ENCODE results near the gene LIX1. TPM values are rescaled to one million over a fixed set of nuclear protein-coding genes. Genes with fewer than 3 reads are reported as not detected.

LIX1 gene
- total and polyA plus RNA-seq, 2 of the 13 experiments (the other 11 are each of a cell fraction or from before 2014, with no cell fraction given), result not detected

DNA sequence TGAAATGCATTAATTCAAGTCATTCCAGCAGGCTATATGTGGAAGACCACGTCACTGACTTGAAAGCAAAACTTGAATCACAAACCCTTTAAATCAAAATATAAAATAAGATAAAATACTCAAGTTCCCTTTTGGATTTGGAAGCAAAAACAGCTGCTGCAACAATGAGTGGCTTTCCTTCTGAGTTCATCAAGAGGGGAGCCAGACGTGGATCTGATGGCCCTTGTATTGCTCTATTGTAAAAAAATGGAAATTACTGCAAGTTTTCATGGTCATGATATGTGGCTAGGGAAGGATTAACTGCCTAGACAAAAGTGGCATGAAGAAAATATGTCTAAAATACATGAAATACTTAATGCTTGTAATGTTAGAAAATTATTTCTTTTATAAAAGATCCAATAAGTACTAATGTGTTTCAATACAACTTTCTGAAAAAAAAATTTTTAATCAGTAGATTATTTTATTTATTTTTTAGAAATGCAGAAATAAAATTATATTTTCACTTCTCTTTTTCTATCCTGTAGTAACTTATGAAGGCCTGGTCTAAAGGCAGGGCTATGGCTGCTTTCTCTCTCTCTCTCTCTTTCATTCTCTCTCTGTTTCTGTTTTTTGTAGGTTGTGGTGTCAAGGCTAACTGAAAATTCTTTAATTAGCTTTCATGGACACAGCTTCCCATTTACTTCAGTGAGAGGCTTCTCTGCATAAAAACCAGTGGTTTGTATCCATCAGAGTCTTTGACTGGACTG, 24.0 kb downstream of the LIX1 start:
- Histone ChIP-seq H3K27ac (ENCODE audit: extremely low read length, insufficient read depth, low read length) (no peak overlapping the region), H3K4me1 (ENCODE audit: insufficient read depth, low read length) (no peaks in the 10 kb centered on the region), H3K4me2 (ENCODE audit: low read depth, low read length) (no peak overlapping the region), H3K27me3 (ENCODE audit: control insufficient read depth in 1 of 2, insufficient read depth in 2 of 2, low read length in 2 of 2) (no peaks in the 10 kb centered on the region; a peak in 1 of 5 replicates), H3K79me2 (ENCODE audit: insufficient read depth, low read length) (no peaks in the 10 kb centered on the region), H3K9ac (ENCODE audit: insufficient read depth, low read depth, low read length) (no peak overlapping the region), H2AFZ (ENCODE audit: low read length) (no peak overlapping the region), H3K4me3 (replicated peaks in 1 of 3; ENCODE audit: insufficient read depth in 1 of 3, low read depth in 2 of 3, low read length in 3 of 3) (no peak overlapping the region), H3K9me3 (ENCODE audit: low read length) (no peaks in the 10 kb centered on the region), H3K36me3 (replicated peaks in 1 of 2; ENCODE audit: control insufficient read depth in 1 of 2, insufficient read depth in 2 of 2, low read length in 2 of 2) (no peaks in the 10 kb centered on the region), H4K20me1 (ENCODE audit: insufficient read depth, low read length) (no peaks in the 10 kb centered on the region)
- POLR2A ChIA-PET, result no interaction called here
- DNase-seq (ENCODE audit: low spot score), result no peak
- no TSS peak for BruUV-seq (replicated peaks)
- WGBS (ENCODE audit: low lambda C conversion rate), result 3% methylated on average over 2 of the region's 2 CpGs
- CTCF ChIA-PET (ENCODE audit: low intra/inter-chr PET ratio, low total read pairs), result no interaction called here
- intact Hi-C loops (cut with micrococcal nuclease; ENCODE audit: unreplicated experiment), result no loop called here
- no peak for ATAC-seq
- in situ Hi-C loops (cut with HindIII; ENCODE audit: extremely low pct_ligation_motif_present, low pct_unique_long_range_greater_than_20kb), result no loop called here
- TF ChIP-seq CCDC6 (CRISPR knock-in tag; IDR thresholded peaks at IDR 0.05) (no peak), FOSL1 (CRISPR knock-in tag; IDR thresholded peaks at IDR 0.05; ENCODE audit: borderline replicate concordance) (no peak), SMAD3 (CRISPR knock-in tag; IDR thresholded peaks at IDR 0.05) (no peak), KLF16 (CRISPR knock-in tag; IDR thresholded peaks at IDR 0.05) (no peak), MEF2D (CRISPR knock-in tag; IDR thresholded peaks at IDR 0.05) (no peak)
- TF ChIP-seq, protein P1, sequence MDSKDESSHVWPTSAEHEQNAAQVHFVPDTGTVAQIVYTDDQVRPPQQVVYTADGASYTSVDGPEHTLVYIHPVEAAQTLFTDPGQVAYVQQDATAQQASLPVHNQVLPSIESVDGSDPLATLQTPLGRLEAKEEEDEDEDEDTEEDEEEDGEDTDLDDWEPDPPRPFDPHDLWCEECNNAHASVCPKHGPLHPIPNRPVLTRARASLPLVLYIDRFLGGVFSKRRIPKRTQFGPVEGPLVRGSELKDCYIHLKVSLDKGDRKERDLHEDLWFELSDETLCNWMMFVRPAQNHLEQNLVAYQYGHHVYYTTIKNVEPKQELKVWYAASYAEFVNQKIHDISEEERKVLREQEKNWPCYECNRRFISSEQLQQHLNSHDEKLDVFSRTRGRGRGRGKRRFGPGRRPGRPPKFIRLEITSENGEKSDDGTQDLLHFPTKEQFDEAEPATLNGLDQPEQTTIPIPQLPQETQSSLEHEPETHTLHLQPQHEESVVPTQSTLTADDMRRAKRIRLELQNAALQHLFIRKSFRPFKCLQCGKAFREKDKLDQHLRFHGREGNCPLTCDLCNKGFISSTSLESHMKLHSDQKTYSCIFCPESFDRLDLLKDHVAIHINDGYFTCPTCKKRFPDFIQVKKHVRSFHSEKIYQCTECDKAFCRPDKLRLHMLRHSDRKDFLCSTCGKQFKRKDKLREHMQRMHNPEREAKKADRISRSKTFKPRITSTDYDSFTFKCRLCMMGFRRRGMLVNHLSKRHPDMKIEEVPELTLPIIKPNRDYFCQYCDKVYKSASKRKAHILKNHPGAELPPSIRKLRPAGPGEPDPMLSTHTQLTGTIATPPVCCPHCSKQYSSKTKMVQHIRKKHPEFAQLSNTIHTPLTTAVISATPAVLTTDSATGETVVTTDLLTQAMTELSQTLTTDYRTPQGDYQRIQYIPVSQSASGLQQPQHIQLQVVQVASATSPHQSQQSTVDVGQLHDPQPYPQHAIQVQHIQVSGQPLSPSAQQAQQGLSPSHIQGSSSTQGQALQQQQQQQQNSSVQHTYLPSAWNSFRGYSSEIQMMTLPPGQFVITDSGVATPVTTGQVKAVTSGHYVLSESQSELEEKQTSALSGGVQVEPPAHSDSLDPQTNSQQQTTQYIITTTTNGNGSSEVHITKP (CRISPR knock-in tag; IDR thresholded peaks at IDR 0.05; ENCODE audit: low read depth), result no peak
- no peak for FAIRE-seq
